GM18870 (cell line): ENCODE data around the gene CTF1.
"Not testable (repeated sequence)": the region's sequence is repeated elsewhere in the genome, so short reads cannot be mapped to it uniquely, and the experiment has no call there.

Source experiments
- ATAC-seq: cut with Tn5 transposase; IDR thresholded peaks from one replicate; pipeline ENCODE4 v1.9.1; 2021; ENCODE audit warnings: moderate library complexity; ENCODE audit not compliant: unreplicated experiment

The CTF1 gene

DNA sequence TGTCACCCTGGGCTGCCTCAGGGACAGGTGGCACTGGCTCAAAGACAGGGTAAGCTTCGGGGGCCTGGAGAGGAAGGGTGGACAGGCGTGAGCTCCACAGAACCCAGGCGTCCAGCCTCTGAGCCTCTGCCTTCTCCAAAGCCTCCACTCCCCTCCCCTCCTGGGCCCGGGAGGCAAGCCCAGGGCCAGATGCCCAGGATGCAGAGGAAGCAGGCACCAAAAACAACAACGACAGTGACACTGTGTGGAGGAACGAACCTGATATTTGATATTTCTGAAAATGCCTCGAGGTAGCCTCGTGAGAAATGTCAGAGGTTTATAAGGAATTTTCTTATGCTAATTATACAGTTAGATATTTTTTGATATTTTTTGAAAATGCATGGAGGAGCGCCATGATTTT is 8.5 kb upstream of the CTF1 start:
- ATAC-seq = no peak

DNA sequence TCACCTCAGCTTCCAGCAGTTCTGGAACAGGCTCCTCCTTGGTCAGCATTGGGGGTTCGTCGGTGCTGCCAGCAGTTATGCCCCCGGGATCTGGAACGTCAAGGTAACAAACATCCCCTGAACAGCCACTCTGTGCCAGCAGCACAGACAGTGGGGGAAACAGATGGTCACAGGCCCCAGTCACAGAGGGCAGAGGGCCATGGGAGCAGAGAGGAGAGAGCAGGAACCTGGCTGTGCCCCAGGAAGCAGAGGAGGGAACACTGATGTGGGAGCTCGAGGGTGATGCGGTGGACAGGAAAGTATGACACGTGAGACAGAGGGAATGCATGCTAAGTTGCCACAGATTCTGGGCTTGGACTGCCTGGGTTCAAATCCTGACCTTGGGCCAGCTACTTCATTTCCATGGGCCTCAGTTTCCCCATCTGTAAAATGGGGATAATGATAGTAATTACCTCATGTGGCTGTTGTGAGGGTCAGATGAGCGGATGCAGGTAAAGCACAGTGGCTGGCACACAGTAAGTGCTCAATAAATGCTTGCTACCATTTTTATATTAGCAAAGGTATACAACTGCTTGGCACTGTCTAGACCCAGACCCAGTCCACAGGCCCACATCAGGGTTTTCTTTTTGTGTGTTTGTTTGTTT is 7.4 kb upstream of the CTF1 start:
- ATAC-seq = no peak

DNA sequence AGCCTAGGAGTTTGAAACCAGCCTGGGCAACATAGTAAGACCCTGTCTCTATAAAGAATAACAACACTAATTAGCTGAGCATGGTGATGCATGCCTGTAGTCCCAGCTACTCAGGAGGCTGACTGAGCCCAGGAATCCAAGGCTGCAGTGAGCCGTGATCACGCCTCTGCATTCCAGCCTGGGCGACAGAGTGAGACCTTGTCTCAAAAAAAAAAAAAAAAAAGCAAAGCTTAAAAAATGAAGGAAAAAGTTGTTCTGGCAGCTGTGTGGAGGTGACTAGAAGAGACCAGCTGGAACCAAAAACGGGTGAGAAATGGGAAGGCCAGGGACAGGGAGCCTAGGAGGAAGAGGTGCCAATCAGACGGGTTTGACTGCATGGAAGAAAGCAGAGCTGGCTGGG is 6.7 kb upstream of the CTF1 start:
- ATAC-seq = no peak

DNA sequence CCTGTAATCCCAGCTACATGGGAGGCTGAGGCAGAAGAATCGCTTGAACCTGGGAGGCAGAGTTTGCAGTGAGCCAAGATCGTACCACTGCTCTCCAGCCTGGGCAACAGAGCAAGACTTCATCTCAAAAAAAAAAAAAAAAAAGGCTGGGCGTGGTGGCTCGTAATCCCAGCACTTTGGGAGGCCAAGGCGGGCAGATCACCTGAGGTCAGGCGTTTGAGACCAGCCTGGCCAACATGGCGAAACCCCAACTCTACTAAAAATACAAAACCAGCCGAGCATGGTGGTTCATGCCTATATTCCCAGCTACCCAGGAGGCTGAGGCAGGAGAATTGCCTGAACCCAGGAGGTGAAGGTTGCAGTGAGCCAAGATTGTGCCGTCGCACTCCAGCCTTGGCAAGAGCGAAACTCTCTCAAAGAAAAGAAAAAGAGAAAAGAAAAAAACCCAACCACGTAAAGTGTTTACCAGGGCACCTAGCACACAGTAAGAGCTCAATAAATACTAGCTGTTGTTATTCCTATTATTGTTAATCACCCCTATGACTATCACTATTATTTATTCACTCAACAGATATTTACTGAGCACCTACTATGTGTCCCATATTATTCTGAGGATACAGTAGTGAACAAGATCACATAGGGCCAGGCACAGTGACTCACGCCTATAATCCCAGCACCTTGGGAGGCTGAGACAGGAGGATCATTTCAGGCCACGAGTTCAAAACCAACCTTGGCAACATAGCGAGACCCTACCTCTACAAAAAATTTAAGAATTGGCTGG is 5.2 kb upstream of the CTF1 start:
- ATAC-seq = not testable (repeated sequence)

DNA sequence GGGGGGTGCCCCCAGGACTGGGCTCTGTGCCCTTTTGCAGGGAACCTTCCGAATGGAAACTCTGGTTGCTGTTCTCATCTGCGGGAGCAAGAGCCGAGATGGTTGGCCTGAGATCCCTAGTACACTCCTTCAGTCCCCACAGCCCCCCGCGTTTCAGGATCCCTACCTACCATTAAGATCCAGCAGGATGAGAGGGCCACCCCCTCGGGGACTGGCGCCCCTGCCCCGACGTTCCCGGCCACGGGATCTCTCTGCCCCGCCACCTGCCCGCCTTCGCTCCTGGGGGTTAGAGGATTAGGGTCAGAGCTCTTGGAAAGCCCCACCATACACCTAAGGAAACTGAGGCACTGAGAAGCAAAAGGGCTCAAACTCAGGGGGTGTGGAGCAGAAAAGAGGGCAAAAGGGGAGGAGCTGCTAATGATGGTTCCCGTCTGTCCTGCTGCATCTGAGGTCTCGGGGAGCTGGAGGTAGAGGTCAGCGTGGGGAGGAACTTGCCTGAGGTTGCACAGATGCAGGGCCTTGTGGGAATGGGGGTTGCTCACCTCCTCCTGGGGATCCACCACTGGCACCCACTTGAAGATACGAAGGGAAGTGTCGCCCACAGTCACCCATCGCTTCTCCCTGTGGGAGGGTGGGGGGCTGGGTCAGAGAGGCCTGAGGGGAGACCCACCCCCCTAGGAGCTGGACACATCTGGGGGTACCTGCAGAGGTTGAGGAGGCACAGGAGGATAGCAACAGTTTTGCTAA is 3.6 kb upstream of the CTF1 start:
- no peak for ATAC-seq

DNA sequence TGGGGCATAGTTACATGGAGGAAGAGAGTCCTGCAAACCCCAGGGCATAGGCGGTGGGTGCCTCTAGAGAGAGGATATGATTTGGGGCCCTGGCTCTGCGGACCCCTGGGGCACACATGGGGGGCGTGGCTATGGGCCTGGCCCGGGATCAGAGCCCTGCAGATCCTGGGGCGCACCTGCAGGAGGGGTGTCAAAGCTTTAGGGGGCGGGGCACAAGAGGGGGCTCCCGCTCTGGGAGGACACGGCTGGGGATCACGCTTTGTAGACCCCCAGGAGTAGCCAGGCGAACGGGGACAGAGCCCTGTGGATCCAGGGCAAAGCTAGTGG is 3.0 kb upstream of the CTF1 start:
- no peak for ATAC-seq

DNA sequence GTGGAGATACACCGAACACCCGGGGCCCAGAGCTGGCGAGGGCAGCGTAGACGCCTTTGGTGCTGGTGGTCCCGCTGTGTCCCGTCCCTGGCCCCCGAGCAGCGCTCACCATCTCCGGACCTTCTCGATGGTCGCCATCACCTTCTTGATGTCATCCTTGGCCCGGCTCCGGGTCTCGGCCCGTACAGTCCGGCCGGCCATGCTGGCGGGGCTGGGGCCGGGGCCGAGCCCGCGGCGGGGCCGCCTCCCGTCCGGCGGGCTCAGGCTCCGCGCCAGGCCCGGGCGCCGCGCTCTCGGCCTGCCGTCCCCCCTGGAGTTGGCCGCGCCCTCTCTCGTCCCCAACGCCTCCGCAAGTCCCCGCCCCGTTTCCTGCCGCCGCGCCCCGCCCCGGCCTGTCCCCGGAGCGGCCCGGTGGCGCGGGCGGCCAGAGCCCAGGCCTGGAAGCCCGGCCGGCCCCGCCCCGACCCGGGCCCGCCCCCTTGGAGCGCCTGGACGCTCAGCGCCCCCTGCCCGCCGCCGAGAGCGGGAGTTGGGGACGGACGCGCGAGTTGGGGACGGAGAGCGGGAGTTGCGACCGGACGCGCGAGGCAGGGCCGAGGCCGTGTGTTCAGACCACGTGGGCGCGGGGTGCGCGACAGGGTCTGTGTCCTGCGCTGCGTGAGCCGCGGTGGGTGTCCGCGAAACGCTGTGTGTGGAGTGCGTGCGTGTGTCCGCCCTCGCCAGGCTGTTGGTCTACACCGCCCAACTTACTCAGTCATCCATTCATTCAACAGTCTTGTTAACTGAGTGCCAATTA is 2.5 kb upstream of the CTF1 start, which contains the start of gene BCL7C:
Gene BCL7C, minus strand, starts transcription at position 334 of the 796 bp plus-strand sequence. Its CDS starts 133 bp downstream, at position 201.
- ATAC-seq = no peak

DNA sequence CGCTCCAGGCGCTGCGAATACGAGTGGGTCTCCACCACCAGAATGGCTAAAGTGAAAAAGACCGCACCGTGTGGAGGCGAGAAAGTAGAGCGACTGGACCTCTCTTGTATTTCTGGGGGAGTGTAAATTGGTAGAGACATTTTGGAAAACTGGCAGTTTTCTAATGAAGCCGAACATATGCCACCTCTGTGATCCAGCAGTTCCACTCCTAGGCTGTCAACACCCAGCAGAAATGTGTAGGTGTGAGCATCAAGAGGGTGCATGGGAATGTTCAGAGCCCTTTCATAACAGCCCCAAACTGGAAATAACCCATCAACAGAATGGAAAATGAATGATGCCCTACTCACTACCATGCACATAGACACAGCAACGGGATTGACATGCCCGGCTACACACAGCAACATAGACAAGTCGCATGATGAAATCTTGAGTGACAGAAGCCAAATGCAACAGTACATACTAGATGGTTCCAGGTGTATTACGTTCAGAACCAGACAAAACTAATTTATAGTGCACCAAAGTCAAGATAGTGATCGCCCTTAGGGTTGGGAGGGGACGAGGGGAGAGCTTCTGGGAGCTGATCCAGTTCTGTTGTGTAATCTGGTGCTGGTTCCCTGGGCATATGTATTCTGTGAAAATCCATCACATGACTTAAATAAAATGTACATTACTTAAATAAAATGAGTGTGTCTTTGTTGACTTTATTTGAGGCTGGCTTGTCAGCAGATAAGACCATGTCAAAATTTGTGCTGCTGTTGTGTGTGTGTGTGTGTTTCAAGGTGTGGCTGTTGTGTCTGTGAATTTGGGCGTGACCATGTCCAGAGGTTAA is 1.7 kb upstream of the CTF1 start:
- ATAC-seq = no peak

DNA sequence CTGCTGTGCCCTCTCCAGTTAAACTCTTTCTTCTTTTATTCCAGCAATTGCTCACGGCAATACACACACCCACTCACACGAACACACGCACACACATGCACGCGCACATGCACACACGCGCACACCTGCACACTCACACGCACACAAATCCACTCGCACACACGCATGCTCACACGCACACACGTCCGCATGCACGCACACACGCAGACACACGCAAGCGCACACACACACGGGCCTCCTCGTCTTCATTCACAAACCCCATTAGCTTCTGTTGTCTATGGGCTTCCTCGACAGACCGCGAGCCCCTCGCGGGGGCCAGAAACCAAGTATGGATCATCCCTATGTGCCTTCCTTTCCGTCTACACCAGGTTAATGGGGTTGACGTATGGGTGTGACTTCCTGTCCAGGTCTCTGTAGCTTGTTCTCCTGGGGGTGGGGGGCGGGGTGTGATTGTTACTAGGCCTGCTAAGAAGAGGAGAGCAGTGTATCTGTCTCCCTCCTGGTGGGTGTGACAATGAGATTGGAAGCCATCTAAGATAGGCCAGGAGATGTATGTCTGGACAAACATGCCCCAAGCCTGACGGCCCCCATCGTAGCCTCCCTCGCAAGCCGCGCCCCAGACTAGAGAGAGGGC is 670 bp upstream of the CTF1 start:
- ATAC-seq = no peak

DNA sequence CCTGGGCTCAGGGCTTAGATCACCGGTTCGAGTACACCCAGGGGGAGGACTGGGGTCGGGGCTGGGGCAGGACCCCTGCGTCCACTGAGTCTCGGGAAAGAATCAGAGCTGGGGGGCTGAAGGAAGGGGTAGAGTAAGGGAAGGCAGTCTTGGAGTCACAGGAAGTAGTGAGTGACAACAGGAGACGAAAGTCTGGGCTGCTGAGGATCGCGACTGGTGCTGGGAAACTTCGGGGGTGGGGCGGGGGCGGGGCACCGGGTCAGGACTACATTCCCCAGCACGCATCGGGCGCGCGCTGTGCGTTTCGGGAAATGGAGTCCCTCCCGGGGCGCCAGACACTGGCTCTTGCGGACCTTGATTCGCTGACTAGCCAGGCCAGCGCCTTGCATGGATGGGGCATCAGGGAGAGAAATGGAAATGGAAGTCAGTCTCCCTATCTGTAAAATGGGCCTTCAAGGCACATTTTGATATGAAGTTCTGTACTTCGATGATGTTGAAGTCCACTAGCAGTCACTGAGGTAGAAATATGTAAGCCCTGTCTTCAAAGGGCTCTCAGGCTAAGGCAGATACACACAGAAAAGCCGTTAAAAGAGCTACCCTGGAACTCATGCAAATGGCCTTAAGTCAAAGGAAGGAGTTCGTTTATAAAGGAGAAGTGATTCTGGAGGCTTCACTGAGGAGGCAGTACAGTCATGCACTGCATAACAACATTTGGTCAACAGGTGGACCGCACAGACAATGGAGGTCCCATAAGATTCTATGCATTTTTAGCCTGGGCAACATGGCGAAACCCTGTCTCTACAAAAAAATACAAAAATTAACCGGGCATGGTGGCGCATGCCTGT is 697 bp downstream of the CTF1 start:
- no peak for ATAC-seq

DNA sequence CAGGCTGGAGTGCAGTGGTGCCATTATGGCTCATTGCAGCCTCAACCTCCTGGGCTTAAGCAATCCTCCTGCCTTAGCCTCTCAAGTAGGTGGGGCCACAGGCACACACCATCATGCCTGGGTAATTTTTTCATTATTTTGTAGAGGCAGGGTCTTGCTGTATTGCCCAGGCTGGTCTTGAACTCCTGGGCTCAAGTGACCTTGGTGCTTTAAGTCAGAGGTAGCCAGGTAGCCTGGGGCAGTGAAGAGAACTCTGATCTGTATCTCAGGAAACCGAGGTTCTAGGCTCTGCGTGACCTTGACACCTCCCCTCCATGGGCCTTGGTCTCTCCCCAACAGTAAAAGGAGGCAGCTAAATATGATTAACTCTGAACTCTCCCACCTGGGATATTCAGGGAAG is 3.4 kb downstream of the CTF1 start:
- ATAC-seq = no peak

DNA sequence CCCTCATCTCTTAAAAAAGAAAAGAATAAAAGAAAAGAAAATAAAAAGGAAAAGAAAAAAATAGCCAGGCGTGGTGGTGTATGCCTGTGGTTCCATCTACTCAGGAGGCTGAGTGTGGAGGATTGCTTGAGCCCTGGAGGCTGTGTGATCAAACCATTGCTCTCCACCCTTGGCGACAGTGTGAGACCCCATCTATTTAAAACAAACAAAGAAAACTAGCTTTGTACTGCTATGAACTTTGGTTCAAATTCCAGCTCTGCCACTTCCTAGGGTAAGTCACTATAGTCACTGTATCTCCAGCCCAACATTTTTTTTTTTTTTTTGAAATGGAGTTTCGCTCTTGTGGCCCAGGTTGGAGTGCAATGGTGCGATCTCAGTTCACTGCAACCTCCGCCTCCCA is 4.2 kb downstream of the CTF1 start:
- ATAC-seq = no peak

DNA sequence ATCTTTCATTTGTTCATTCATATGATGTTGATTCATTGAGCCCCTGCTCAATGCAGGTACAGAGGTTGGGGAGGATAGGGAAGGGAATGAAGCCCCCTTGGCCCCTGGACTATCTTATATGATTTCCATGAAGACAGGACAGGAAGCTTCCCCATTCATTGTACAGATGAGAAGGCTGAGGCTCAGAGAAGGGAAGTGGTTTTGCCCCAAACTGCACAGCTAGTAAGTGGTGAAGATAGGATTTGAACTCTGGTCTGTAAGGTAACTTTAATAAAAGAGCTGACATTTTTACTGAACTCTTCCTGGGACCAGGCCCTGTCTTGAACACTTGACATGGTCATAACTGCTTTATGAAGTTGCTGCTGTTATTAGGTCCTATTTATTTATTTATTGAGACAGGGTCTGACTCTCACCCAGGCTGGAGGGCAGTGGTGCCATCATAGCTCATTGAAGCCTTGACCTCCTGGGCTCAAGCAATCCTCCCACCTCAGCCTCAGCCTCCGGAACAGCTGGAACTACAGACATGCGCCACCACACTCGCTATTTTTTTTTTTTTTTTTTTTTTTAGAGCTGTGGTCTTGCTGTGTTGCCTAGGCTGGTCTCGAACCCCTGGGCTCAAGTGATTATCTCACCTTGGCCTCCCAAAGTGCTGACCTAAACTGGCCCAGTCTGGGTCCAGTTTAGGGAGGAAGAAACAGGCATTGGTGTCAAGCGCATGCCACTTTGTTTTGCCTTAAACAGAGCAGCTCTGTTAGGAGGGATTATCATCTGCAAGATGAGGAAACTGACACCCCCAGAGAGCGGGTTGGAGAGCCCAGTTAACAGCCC is 5.0 kb downstream of the CTF1 start:
- ATAC-seq = no peak

DNA sequence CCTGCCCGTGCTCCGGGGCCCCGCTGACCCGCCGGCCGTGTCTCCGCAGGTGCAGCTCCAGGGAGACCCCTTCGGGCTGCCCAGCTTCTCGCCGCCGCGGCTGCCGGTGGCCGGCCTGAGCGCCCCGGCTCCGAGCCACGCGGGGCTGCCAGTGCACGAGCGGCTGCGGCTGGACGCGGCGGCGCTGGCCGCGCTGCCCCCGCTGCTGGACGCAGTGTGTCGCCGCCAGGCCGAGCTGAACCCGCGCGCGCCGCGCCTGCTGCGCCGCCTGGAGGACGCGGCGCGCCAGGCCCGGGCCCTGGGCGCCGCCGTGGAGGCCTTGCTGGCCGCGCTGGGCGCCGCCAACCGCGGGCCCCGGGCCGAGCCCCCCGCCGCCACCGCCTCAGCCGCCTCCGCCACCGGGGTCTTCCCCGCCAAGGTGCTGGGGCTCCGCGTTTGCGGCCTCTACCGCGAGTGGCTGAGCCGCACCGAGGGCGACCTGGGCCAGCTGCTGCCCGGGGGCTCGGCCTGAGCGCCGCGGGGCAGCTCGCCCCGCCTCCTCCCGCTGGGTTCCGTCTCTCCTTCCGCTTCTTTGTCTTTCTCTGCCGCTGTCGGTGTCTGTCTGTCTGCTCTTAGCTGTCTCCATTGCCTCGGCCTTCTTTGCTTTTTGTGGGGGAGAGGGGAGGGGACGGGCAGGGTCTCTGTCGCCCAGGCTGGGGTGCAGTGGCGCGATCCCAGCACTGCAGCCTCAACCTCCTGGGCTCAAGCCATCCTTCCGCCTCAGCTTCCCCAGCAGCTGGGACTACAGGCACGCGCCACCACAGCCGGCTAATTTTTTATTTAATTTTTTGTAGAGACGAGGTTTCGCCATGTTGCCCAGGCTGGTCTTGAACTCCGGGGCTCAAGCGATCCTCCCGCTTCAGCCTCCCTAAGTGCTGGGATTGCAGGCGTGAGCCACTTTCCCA is 5.9 kb downstream of the CTF1 start:
- no peak for ATAC-seq

DNA sequence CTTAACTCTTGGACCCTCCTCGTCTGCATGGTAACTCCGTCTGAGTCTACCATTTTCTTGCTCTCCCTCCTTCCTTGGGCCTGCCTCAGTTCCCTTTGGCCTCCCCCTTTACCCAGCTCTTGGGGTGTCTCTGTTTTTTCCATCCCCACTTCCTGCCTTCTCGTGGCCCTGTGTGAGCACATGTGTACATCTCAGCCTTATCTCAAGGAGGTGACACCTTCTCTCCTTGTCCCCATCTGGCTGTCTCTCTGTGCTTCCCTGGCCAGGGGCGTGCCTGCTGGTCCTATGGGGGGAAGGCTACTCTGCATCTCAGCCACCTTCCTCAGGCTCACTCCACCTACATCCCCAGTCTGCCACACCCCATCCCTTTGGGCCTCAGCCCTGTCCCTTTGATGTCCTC is 6.6 kb downstream of the CTF1 start:
- ATAC-seq = no peak

DNA sequence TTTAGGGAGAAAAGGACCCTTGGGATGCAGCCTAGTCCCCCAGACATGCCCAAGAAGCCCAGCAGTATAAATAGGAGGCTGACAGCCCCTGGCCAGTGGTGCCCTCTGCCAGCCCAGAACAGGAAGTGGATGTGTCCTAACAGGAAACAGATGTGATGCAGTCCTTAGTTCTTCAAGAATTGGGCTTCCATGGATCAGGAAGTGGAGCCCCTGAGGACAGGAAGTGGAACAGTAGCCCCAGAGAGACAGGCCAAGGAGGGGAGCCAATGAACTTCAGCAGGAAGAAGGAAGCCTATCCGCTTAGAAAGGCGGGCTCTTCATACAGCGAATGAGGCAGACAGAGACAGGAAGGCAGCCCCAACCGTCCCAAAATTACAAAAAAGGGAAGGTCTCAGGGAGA is 7.2 kb downstream of the CTF1 start:
- ATAC-seq = no peak
